ENCODE data around the gene MEPE.
"Not testable (repeated sequence)": the region's sequence is repeated elsewhere in the genome, so short reads cannot be mapped to it uniquely, and the experiment has no call there.

Gene MEPE

DNA sequence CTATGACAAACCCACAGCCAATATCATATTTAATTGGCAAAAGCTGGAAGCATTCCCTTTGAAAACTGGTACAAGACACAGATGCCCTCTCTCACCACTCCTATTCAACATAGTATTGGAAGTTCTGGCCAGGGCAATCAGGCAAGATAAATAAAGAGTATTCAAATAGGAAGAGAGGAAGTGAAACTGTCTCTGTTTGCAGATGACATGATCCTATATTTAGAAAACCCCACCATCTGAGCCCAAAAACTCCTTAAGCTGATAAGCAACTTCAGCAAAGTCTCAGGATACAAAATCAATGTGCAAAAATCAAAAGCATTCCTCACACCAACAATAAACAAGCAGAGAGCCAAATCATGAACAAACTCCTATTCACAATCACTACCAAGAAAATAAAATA, 58.0 kb downstream of the MEPE start:
- DNase-seq = not testable (repeated sequence)

- peak; percentile 2 to 65 for DNase-seq
Measured at GRCh38 chr4:87895964-87896621, 63.3 kb downstream of the MEPE start.
